ENCODE results near the gene FGF22. TPM values are rescaled to one million over a fixed set of nuclear protein-coding genes. Genes with fewer than 3 reads are reported as not detected.
"Not testable (repeated sequence)": the region's sequence is repeated elsewhere in the genome, so short reads cannot be mapped to it uniquely, and the experiment has no call there.

The FGF22 gene
- total RNA-seq, 2 experiments from 2014 or later = 0.48 TPM; not detected in 1

DNA sequence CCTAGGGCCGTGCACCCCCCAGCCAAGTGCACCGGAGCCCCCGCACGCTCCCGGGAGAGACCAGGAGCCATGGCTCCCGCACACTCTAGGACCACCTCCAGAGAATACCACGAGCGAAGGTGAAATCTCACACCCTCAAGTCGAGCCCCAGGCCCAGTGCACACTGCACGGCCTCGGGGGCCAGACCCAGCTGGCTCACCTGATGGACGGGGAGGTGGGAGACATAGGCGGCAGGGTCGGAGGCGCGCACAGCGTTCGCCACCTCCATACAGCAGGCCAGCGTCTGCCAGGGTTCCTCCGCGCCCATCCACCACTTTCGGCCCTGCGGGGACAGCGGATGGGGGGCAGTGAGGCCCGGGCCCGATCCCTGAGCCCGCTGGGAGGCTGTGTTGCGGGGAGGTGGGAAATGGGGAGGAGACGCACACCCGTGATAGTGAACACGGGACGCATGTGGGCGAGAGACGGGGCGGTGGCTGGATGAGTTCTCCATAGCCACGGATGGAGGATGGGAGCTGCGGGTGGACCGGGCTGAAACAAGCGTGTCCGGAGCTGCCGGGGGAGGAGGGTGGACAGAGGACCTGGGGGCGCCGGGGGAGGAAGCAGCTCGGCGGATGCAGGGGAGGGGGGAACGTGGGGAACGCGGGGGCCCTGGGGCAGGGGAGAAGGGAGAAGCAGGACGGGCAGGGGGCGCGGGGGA lies 19.4 kb upstream of the FGF22 start:
- ChIA-PET CTCF (ENCODE audit: unreplicated experiment) (no interaction called here), POLR2A (no interaction called here)
- BruUV-seq (replicated peaks) = no TSS peak
- H2AFZ ChIP-seq (ENCODE audit: low read length) = no peak overlapping the region
- peaks cover 57% of the 10 kb centered on the region for H3K36me3 ChIP-seq (ENCODE audit: insufficient read depth, low read length)
- no peaks in the 10 kb centered on the region for H3K79me2 ChIP-seq (ENCODE audit: insufficient read depth, low read depth, low read length)
- no peak overlapping the region for H3K4me2 ChIP-seq (ENCODE audit: low read length)
- H4K20me1 ChIP-seq (ENCODE audit: insufficient read depth, low read length) = no peaks in the 10 kb centered on the region
- intact Hi-C loops (cut with micrococcal nuclease; ENCODE audit: unreplicated experiment) = no loop called here
- H3K9me2 ChIP-seq (ENCODE audit: insufficient read depth, low read length) = no peaks in the 10 kb centered on the region
- H3K4me1 ChIP-seq (ENCODE audit: insufficient read depth, low read length, poor library complexity, severe bottlenecking) = no peaks in the 10 kb centered on the region
- no peak for DNase-seq (ENCODE audit: low spot score)
- no peaks in the 10 kb centered on the region for H3K9me3 ChIP-seq (ENCODE audit: low read length)
- TF ChIP-seq, protein P1, sequence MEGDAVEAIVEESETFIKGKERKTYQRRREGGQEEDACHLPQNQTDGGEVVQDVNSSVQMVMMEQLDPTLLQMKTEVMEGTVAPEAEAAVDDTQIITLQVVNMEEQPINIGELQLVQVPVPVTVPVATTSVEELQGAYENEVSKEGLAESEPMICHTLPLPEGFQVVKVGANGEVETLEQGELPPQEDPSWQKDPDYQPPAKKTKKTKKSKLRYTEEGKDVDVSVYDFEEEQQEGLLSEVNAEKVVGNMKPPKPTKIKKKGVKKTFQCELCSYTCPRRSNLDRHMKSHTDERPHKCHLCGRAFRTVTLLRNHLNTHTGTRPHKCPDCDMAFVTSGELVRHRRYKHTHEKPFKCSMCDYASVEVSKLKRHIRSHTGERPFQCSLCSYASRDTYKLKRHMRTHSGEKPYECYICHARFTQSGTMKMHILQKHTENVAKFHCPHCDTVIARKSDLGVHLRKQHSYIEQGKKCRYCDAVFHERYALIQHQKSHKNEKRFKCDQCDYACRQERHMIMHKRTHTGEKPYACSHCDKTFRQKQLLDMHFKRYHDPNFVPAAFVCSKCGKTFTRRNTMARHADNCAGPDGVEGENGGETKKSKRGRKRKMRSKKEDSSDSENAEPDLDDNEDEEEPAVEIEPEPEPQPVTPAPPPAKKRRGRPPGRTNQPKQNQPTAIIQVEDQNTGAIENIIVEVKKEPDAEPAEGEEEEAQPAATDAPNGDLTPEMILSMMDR (conservative IDR thresholded peaks at IDR 0.05; ENCODE audit: low read length) = no peak
- TF ChIP-seq EZH2phosphoT487 (IDR thresholded peaks at IDR 0.05; ENCODE audit: borderline replicate concordance, low read depth, low read length) = no peak
- H3K4me3 ChIP-seq (ENCODE audit: low read depth, low read length, poor library complexity, severe bottlenecking) = no peak overlapping the region
- H3K27ac ChIP-seq (ENCODE audit: low read depth, low read length, poor library complexity, severe bottlenecking) = no peak overlapping the region

DNA sequence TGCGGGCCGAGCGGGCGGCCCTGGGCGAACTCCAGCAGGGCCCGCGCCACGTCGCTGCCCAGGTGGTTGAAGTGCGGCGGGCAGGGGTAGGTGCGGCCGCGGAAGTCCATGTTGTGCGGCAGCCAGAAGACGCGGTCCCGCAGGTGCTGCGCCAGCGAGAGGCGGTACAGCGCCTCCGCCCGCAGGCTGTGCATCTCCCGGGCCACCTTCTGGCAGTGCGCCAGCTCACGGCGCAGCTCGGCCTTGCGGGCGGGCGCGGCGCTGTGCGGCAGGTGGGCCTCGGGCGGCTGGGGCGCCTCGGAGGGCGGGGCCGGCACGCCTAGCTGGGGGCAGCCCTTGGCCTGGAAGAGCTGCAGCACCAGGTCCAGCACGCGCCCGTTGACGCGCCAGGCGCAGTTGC lies 18.5 kb upstream of the FGF22 start:
- H3K9me2 ChIP-seq (ENCODE audit: insufficient read depth, low read length); intact Hi-C loops (cut with micrococcal nuclease; ENCODE audit: unreplicated experiment); H3K4me1 ChIP-seq (ENCODE audit: insufficient read depth, low read length, poor library complexity, severe bottlenecking); DNase-seq (ENCODE audit: low spot score); H3K79me2 ChIP-seq (ENCODE audit: insufficient read depth, low read depth, low read length); BruUV-seq (replicated peaks); H3K27ac ChIP-seq (ENCODE audit: low read depth, low read length, poor library complexity, severe bottlenecking); H3K9me3 ChIP-seq (ENCODE audit: low read length); H3K4me2 ChIP-seq (ENCODE audit: low read length); H3K4me3 ChIP-seq (ENCODE audit: low read depth, low read length, poor library complexity, severe bottlenecking); CTCF ChIA-PET (ENCODE audit: unreplicated experiment); POLR2A ChIA-PET; H4K20me1 ChIP-seq (ENCODE audit: insufficient read depth, low read length); H2AFZ ChIP-seq (ENCODE audit: low read length): not testable (repeated sequence)
- peaks cover 66% of the 10 kb centered on the region for H3K36me3 ChIP-seq (ENCODE audit: insufficient read depth, low read length)

DNA sequence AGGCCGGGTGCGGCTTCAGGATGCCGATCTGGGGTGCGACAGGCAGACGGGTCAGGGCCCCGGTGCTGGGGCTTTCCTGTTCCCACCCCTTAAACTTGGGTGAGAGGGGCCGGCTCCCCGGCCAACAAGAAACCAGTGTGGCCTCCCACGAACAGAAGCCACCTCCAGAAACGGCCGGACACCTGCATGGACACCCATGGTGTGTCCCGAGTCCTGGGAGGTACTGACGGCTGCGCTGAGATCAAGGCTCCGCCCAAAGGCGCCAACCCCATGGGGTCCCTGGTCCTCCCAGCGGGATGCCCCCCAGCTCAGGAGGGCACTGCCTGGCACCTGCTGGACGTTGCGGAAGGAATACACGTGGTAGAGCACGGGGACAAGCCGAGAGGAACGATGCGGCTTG lies 17.9 kb upstream of the FGF22 start:
- no peak overlapping the region for H3K4me3 ChIP-seq (ENCODE audit: low read depth, low read length, poor library complexity, severe bottlenecking)
- H3K4me1 ChIP-seq (ENCODE audit: insufficient read depth, low read length, poor library complexity, severe bottlenecking) = no peaks in the 10 kb centered on the region
- H3K4me2 ChIP-seq (ENCODE audit: low read length) = no peak overlapping the region
- no peaks in the 10 kb centered on the region for H3K9me3 ChIP-seq (ENCODE audit: low read length)
- TF ChIP-seq EZH2phosphoT487 (IDR thresholded peaks at IDR 0.05; ENCODE audit: borderline replicate concordance, low read depth, low read length) = no peak
- TF ChIP-seq, protein P1 (conservative IDR thresholded peaks at IDR 0.05; ENCODE audit: low read length) = no peak
- no peaks in the 10 kb centered on the region for H4K20me1 ChIP-seq (ENCODE audit: insufficient read depth, low read length)
- peaks cover 67% of the 10 kb centered on the region for H3K36me3 ChIP-seq (ENCODE audit: insufficient read depth, low read length)
- BruUV-seq (replicated peaks) = no TSS peak
- no peak overlapping the region for H2AFZ ChIP-seq (ENCODE audit: low read length)
- H3K79me2 ChIP-seq (ENCODE audit: insufficient read depth, low read depth, low read length) = no peaks in the 10 kb centered on the region
- CTCF ChIA-PET (ENCODE audit: unreplicated experiment) = no interaction called here
- no peak overlapping the region for H3K27ac ChIP-seq (ENCODE audit: low read depth, low read length, poor library complexity, severe bottlenecking)
- no peak for DNase-seq (ENCODE audit: low spot score)
- no peaks in the 10 kb centered on the region for H3K9me2 ChIP-seq (ENCODE audit: insufficient read depth, low read length)
- POLR2A ChIA-PET = no interaction called here
- intact Hi-C loops (cut with micrococcal nuclease; ENCODE audit: unreplicated experiment) = no loop called here

Measured in OCI-LY7 (cell line).